GM23338 (cell line): ENCODE results near the gene PSPN. TPM values are rescaled to one million over a fixed set of nuclear protein-coding genes. Genes with fewer than 3 reads are reported as not detected.
"Not testable (repeated sequence)": the region's sequence is repeated elsewhere in the genome, so short reads cannot be mapped to it uniquely, and the experiment has no call there.

ENCODE experiments used
- ATAC-seq: fragments of 200-7000 bp; cut with Tn5 transposase; 3 replicates; pipeline ENCODE4 v1.9.1; 2020
- DNase-seq: peaks from one replicate; pipeline ENCODE4 v3.0.0-alpha.2; 2015; ENCODE audit warnings: low spot score
- H2AFZ ChIP-seq: fragments of 200-600 bp; sonication (generic); 2 replicates; pipeline ENCODE4 v1.8.0; 2016; ENCODE audit warnings: antibody characterized with exemption, mild to moderate bottlenecking, moderate library complexity
- H3F3A ChIP-seq: fragments of 200-600 bp; sonication (generic); replicated peaks from 2 replicates; pipeline ENCODE4 v1.8.0; 2017; ENCODE audit warnings: antibody characterized with exemption, mixed run types, low read depth
- H3K27ac ChIP-seq: fragments of 200-600 bp; sonication (generic); 2 replicates; pipeline ENCODE4 v1.6.1; 2016; ENCODE audit warnings: low read depth
- H3K27me3 ChIP-seq: fragments of 200-600 bp; sonication (generic); 2 replicates; pipeline ENCODE4 v1.8.0; 2016; ENCODE audit warnings: mild to moderate bottlenecking, mixed run types, moderate library complexity; ENCODE audit not compliant: insufficient read depth
- H3K36me3 ChIP-seq: fragments of 200-600 bp; sonication (generic); 2 replicates; pipeline ENCODE4 v1.8.0; 2016; ENCODE audit warnings: mild to moderate bottlenecking; ENCODE audit not compliant: insufficient read depth
- H3K4me1 ChIP-seq: fragments of 200-600 bp; sonication (generic); 2 replicates; pipeline ENCODE4 v1.8.0; 2016; ENCODE audit warnings: mild to moderate bottlenecking, moderate library complexity; ENCODE audit not compliant: insufficient read depth
- H3K4me2 ChIP-seq: fragments of 200-600 bp; sonication (generic); 2 replicates; pipeline ENCODE4 v1.7.1; 2017; ENCODE audit warnings: mixed run types
- H3K4me3 ChIP-seq: fragments of 200-600 bp; sonication (generic); 2 replicates; pipeline ENCODE4 v1.6.1; 2016; ENCODE audit warnings: mixed run types
- H3K79me2 ChIP-seq: fragments of 200-600 bp; sonication (generic); replicated peaks from 2 replicates; pipeline ENCODE4 v1.8.0; 2017; ENCODE audit warnings: mild to moderate bottlenecking; ENCODE audit not compliant: insufficient read depth
- H3K9me2 ChIP-seq: fragments of 200-600 bp; sonication (generic); 2 replicates; pipeline ENCODE4 v1.8.0; 2017; ENCODE audit not compliant: insufficient read depth
- H4K20me1 ChIP-seq: fragments of 200-600 bp; sonication (generic); replicated peaks from 2 replicates; pipeline ENCODE4 v1.8.0; 2017; ENCODE audit warnings: mild to moderate bottlenecking; ENCODE audit not compliant: insufficient read depth
- H3K27ac Mint-ChIP-seq: 2 replicates; pipeline ENCODE4 v1.8.0; 2020; ENCODE audit warnings: inconsistent platforms, mild to moderate bottlenecking, moderate library complexity, mixed read lengths
- H3K27me3 Mint-ChIP-seq: 3 replicates; pipeline ENCODE4 v1.8.0; 2022; ENCODE audit warnings: low read depth, mild to moderate bottlenecking, moderate library complexity, mixed read lengths, inconsistent platforms; ENCODE audit not compliant: insufficient read depth, poor library complexity
- H3K36me3 Mint-ChIP-seq: 3 replicates; pipeline ENCODE4 v1.8.0; 2021; ENCODE audit warnings: low read depth, mild to moderate bottlenecking, inconsistent platforms, moderate library complexity, mixed read lengths
- H3K4me1 Mint-ChIP-seq: 3 replicates; pipeline ENCODE4 v1.8.0; 2020; ENCODE audit warnings: mild to moderate bottlenecking, inconsistent platforms, mixed read lengths
- H3K4me3 Mint-ChIP-seq: 3 replicates; pipeline ENCODE4 v1.8.0; 2021; ENCODE audit warnings: moderate library complexity, mild to moderate bottlenecking, inconsistent platforms, mixed read lengths
- H3K9me3 Mint-ChIP-seq: 3 replicates; pipeline ENCODE4 v1.8.0; 2020; ENCODE audit warnings: moderate library complexity, mild to moderate bottlenecking, inconsistent platforms, mixed read lengths
- EZH2 ChIP-seq: fragments of 200-600 bp; sonication (generic); IDR thresholded peaks from one replicate; pipeline ENCODE4 v1.8.0; 2017; ENCODE audit warnings: antibody characterized with exemption, mild to moderate bottlenecking, low read depth; ENCODE audit not compliant: unreplicated experiment
- EZH2phosphoT487 ChIP-seq: fragments of 200-600 bp; sonication (generic); IDR thresholded peaks from one replicate; pipeline ENCODE4 v1.8.1; 2018; ENCODE audit warnings: antibody characterized with exemption; ENCODE audit not compliant: unreplicated experiment
- NANOG ChIP-seq: IDR thresholded peaks from 2 replicates; pipeline ENCODE4 v1.6.1; 2016; ENCODE audit warnings: antibody characterized with exemption, borderline replicate concordance
- POLR2AphosphoS5 ChIP-seq: IDR thresholded peaks from 2 replicates; pipeline ENCODE4 v1.6.1; 2016; ENCODE audit warnings: antibody characterized with exemption, low read depth
- ZNF462 ChIP-seq: fragments of 250-450 bp; sonication (Bioruptor Pico); IDR thresholded peaks from 2 replicates; pipeline ENCODE4 v1.5.0; 2020; ENCODE audit warnings: mild to moderate bottlenecking, moderate library complexity
- polyA plus RNA-seq: library from polyadenylated mRNA; unstranded; fragments of >200 nt; fragmentation: Nextera tagmentation; extraction: Ambion mirVana; gene quantifications from 2 replicates; pipeline ENCODE4 v1.2.1, GENCODE V29; 2016
- total RNA-seq: library from RNA; depleted of rRNA; stranded (reverse); fragments of >200 nt; shearing (Covaris generic); gene quantifications from 2 replicates; pipeline ENCODE4 v1.2.3, GENCODE V29; 2014
- TF ChIP-seq, protein P1 (sequence below): IDR thresholded peaks from one replicate; pipeline ENCODE4 v1.6.1; 2018; ENCODE audit warnings: antibody characterized with exemption; ENCODE audit not compliant: unreplicated experiment

The PSPN gene
- total and polyA plus RNA-seq, 2 experiments from 2014 or later = 0.82 to 1.2 TPM

DNA sequence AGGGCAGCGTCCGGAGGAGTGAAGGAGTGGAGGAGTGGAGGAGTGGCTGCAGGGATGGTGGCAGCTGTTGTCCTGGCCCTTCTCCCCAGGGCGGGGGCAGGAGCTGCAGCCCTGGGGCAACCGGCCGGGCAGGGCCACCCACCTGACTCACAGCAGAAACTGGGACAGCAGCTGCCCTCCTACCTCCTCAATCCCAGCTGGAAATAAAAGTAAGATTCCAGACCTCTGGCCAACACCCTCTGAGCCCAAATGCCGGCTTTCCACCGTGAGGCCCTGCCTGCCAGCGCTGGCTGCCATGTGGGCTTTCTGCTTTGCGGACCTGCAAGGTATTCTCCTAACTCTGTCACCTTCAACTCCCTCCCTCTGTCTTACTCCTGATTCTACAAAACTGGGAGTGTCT, 17.7 kb downstream of the PSPN start (continued):
- TF ChIP-seq, protein P1, sequence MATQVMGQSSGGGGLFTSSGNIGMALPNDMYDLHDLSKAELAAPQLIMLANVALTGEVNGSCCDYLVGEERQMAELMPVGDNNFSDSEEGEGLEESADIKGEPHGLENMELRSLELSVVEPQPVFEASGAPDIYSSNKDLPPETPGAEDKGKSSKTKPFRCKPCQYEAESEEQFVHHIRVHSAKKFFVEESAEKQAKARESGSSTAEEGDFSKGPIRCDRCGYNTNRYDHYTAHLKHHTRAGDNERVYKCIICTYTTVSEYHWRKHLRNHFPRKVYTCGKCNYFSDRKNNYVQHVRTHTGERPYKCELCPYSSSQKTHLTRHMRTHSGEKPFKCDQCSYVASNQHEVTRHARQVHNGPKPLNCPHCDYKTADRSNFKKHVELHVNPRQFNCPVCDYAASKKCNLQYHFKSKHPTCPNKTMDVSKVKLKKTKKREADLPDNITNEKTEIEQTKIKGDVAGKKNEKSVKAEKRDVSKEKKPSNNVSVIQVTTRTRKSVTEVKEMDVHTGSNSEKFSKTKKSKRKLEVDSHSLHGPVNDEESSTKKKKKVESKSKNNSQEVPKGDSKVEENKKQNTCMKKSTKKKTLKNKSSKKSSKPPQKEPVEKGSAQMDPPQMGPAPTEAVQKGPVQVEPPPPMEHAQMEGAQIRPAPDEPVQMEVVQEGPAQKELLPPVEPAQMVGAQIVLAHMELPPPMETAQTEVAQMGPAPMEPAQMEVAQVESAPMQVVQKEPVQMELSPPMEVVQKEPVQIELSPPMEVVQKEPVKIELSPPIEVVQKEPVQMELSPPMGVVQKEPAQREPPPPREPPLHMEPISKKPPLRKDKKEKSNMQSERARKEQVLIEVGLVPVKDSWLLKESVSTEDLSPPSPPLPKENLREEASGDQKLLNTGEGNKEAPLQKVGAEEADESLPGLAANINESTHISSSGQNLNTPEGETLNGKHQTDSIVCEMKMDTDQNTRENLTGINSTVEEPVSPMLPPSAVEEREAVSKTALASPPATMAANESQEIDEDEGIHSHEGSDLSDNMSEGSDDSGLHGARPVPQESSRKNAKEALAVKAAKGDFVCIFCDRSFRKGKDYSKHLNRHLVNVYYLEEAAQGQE = no peak
- TF ChIP-seq POLR2AphosphoS5 (no peak), EZH2 (no peak), NANOG (no peak), ZNF462 (CRISPR knock-in tag) (no peak), EZH2phosphoT487 (no peak)

GRCh38 chr19:6357174-6357573, 18.6 kb downstream of the PSPN start:
- Histone ChIP-seq H3K79me2 (no peaks in the 10 kb centered on the region), H3K4me1 (no peaks in the 10 kb centered on the region; the same call in 1 of the 2 replicates), H4K20me1 (no peaks in the 10 kb centered on the region), H3K4me2 (no peak overlapping the region), H3K27ac (no peak overlapping the region), H3F3A (no peaks in the 10 kb centered on the region), H3K27me3 (no peaks in the 10 kb centered on the region), H3K36me3 (no peaks in the 10 kb centered on the region), H3K4me3 (no peak overlapping the region), H3K9me2 (no peaks in the 10 kb centered on the region), H2AFZ (no peak overlapping the region)
- DNase-seq (no peak), ATAC-seq (no peak)
- H3K9me3 Mint-ChIP-seq = peaks cover 35% of the 10 kb centered on the region
- no peaks in the 10 kb centered on the region for H3K27me3 Mint-ChIP-seq
- H3K4me3 Mint-ChIP-seq = no peak overlapping the region
- H3K36me3 Mint-ChIP-seq = no peaks in the 10 kb centered on the region
- no peak overlapping the region for H3K27ac Mint-ChIP-seq
- H3K4me1 Mint-ChIP-seq = 0 out of 3 replicates have a peak, but pooled peaks cover under 1% of the 10 kb centered on the region
- TF ChIP-seq EZH2 = no peak

- not testable (repeated sequence) for H3K4me2 ChIP-seq, H3K4me1 ChIP-seq, H3K27me3 Mint-ChIP-seq, H3K4me3 ChIP-seq, H3K27ac Mint-ChIP-seq, H3K79me2 ChIP-seq, DNase-seq, H4K20me1 ChIP-seq, H3K9me2 ChIP-seq, H2AFZ ChIP-seq, H3K27me3 ChIP-seq, H3K36me3 Mint-ChIP-seq, H3F3A ChIP-seq, H3K4me3 Mint-ChIP-seq, H3K4me1 Mint-ChIP-seq, ATAC-seq, H3K27ac ChIP-seq, H3K36me3 ChIP-seq
- peaks cover 44% of the 10 kb centered on the region for H3K9me3 Mint-ChIP-seq
Measured at GRCh38 chr19:6355321-6356040, 20.3 kb downstream of the PSPN start.
